IPS-18a (cell line): ENCODE data around the gene UVSSA.

Source experiments
- H3K27ac ChIP-seq: one replicate; pipeline ENCODE4 v1.5.1; 2013; ENCODE audit warnings: low read length
- H3K27me3 ChIP-seq: one replicate; pipeline ENCODE4 v1.6.1; 2013; ENCODE audit warnings: mild to moderate bottlenecking, low read length; ENCODE audit not compliant: control insufficient read depth, insufficient read depth
- H3K36me3 ChIP-seq: one replicate; pipeline ENCODE4 v1.6.1; 2013; ENCODE audit warnings: low read depth, low read length; ENCODE audit not compliant: control insufficient read depth
- H3K4me1 ChIP-seq: one replicate; pipeline ENCODE4 v1.6.1; 2013; ENCODE audit warnings: low read depth, low read length; ENCODE audit not compliant: control insufficient read depth
- H3K4me3 ChIP-seq: one replicate; pipeline ENCODE4 v1.5.1; 2013; ENCODE audit warnings: low read length
- H3K9ac ChIP-seq: one replicate; pipeline ENCODE4 v1.6.1; 2013; ENCODE audit warnings: mild to moderate bottlenecking, low read length, moderate library complexity
- H3K9me3 ChIP-seq: one replicate; pipeline ENCODE4 v1.6.1; 2013; ENCODE audit warnings: low read depth, low read length; ENCODE audit not compliant: control insufficient read depth

Gene UVSSA

DNA sequence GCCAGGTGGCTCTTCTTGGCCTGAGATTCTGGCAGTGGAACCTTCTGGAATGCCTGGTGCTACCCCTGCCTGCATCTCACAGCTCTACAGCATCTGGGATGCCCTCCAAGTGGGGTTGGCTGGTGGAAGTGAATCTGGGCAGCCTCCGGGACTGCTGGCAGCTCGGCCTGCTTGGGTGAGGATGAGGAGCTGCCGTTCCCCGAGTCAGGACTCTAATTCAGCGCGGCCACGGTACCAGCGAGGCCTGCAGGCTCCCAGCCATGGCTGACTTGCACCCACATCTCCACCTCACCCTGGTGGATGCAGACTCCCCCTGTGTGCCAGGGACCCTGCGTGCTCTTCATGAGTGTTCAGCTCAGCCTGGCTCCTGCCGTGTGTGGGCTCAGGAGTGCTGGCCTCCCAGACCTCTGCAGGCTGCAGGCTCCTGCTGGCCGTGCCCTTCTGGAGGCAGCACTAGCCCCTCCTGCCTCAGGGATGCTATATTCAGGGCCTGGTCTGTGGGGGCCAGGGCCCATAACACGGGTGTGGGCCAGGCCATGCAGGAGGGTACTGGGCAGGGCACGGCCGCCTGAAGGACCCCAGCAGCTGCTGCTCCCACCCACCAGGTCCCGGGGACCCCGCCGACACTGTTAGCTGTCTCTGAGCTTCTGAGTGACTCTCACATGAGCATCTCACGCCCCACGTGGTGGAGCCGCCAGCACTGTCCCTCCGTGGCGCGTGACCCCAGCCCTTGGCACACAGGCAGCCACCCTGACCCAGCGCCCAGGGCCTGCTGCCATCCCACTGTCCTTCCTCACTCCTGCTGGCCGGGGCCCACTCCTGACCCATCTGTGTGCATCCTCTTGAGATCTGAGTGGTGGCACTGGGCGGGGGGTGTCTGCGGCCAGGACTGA, 10.6 kb downstream of the UVSSA start:
- Histone ChIP-seq H3K9ac (no peak overlapping the region), H3K36me3 (peaks cover 7% of the 10 kb centered on the region), H3K4me3 (no peak overlapping the region), H3K27me3 (no peaks in the 10 kb centered on the region), H3K4me1 (no peaks in the 10 kb centered on the region), H3K27ac (no peak overlapping the region), H3K9me3 (no peaks in the 10 kb centered on the region)

DNA sequence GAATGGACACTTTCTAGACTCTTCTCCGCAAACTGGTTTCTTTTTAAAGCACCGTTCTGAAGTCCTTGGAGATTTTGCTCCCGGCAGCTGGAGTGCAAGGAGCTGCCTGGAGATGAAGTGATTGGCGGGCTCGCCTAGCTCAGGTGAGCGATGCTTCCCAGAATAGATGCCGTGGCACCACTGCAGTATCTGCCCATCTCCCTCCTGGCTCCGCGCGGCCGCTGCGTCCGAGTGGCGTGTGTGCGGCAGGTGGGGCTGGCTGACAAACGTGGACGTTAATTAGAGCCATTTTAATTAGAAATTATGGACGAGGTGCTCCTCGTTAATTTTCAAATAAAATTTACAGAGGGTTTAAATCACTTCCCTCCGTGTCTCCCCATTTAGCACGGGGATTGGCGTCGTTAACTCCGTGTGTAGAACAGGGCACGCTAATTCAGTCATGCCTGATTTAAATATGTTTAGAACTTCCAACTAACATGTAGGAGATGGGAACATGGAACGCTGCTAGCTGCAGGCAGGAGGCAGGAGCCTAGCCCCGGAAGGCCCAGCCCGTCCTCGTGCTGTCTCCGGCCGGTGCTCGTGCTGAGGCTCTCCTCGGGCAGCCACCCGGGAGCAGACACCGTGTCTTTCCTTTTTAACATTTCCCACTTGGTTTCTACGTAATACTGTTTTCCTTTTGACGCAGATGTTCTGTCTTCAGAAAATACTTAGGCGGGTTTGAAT, 11.6 kb downstream of the UVSSA start:
- H3K4me3 ChIP-seq, result no peak overlapping the region
- no peak overlapping the region for H3K9ac ChIP-seq
- no peaks in the 10 kb centered on the region for H3K9me3 ChIP-seq
- H3K27ac ChIP-seq, result no peak overlapping the region
- no peaks in the 10 kb centered on the region for H3K27me3 ChIP-seq
- peaks cover 5% of the 10 kb centered on the region for H3K36me3 ChIP-seq
- H3K4me1 ChIP-seq, result no peaks in the 10 kb centered on the region

DNA sequence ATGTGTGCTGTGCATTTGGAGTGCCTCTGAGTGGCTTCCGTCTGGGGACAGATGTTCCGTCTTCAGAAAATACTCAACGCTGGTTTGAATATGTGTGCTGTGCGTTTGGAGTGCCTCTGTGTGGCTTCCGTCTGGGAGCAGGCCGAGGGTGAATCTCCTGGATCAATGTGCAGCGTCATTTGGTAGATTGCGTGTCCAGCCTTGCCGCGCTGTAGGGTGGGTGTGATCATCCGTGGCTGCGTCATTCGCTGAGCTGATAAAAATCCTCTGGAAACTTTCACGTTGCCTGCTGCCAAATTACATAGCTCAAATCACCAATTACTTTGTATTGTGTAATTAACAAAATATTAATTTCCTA, 12.1 kb downstream of the UVSSA start:
- Histone ChIP-seq H3K4me1 (no peaks in the 10 kb centered on the region), H3K4me3 (no peak overlapping the region), H3K27ac (no peak overlapping the region), H3K27me3 (no peaks in the 10 kb centered on the region), H3K9me3 (no peaks in the 10 kb centered on the region), H3K36me3 (peaks cover 5% of the 10 kb centered on the region), H3K9ac (no peak overlapping the region)

DNA sequence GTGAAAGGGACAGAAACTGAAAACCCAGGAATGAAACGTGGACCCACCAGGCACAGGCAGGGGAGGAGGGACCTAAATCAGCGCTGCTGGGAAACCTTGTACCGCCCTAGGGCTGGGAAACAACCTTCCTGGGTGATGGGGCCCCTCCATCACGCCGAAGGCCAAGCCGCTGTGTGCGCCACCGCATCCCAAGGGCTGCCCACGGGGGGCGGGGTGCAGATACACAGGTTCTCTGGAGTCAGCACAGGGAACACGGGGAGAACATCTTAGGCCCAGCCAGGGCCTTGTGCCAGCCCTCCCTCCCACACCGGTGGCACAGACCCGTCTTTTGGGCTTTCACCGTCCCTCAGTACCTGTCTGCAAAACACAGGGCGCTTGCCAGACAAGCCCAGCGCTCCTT, 13.0 kb downstream of the UVSSA start:
- Histone ChIP-seq H3K4me3 (no peak overlapping the region), H3K27ac (no peak overlapping the region), H3K9ac (no peak overlapping the region), H3K27me3 (no peaks in the 10 kb centered on the region), H3K9me3 (no peaks in the 10 kb centered on the region), H3K36me3 (peaks cover 4% of the 10 kb centered on the region), H3K4me1 (no peaks in the 10 kb centered on the region)

DNA sequence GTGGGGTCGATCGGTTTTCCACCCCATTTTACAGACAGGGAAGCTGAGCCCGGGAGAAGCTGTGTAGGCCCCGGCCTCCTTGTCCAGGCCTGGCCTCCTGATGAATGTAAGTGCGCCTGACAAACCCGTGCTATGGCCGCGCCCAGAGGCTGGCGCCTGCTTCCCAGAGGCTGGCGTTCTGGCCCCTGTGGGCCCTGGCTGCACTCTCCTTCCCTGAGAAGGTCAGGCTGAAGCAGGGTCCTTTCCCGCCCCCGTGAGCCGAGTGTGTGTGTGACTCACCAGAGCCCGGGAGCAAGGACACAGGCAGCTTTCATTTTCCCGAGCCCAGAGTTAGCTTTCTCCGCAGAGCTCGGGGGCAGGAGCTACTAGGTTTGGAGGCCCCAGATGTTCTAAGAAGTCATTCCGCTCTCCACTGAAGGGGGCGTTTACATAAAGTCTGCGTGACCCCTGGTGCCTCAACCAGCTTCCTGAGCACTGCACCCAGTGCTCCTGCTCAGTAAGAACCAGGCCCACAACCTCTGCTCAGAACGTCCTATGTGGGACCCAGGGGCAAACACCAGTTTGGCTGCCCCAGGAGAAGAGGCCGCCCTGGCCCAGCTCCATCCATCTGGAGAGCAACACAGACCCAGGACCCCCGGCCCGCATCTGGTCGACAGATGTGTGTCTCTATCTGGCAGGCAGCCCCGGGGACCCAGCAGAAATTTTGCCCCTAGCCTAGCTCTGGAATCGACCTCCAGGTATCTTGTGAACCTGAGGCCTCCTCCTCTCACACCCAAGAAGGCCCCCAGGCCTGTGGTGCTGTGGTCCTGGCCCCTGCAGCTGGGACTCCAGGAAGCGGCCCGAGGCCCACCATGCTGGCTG, 13.6 kb downstream of the UVSSA start:
- Histone ChIP-seq H3K9me3 (no peaks in the 10 kb centered on the region), H3K36me3 (no peaks in the 10 kb centered on the region), H3K4me3 (no peak overlapping the region), H3K27me3 (no peaks in the 10 kb centered on the region), H3K4me1 (no peaks in the 10 kb centered on the region), H3K27ac (no peak overlapping the region), H3K9ac (no peak overlapping the region)

DNA sequence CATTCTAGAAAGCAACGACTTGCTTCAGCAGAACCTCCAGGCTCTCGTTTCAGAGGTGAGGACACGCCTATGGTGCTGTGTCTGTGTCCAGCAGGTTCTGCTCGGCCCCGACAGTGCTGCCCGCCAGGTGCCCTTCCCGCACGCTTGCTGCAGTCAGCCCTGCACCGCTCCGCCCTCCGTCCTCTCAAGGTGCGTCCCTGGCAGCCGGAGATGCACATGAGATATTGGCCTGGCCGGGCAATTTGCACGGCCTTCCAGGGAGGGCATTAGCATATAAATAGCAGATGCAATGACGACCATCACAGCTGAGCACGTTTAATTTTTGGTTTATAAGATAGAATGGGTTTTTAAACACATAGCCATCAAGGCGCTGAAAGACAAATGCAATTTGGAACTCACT, 14.4 kb downstream of the UVSSA start:
- no peaks in the 10 kb centered on the region for H3K9me3 ChIP-seq
- no peaks in the 10 kb centered on the region for H3K27me3 ChIP-seq
- H3K9ac ChIP-seq, result no peak overlapping the region
- H3K4me1 ChIP-seq, result no peaks in the 10 kb centered on the region
- H3K4me3 ChIP-seq, result no peak overlapping the region
- H3K36me3 ChIP-seq, result no peaks in the 10 kb centered on the region
- no peak overlapping the region for H3K27ac ChIP-seq

DNA sequence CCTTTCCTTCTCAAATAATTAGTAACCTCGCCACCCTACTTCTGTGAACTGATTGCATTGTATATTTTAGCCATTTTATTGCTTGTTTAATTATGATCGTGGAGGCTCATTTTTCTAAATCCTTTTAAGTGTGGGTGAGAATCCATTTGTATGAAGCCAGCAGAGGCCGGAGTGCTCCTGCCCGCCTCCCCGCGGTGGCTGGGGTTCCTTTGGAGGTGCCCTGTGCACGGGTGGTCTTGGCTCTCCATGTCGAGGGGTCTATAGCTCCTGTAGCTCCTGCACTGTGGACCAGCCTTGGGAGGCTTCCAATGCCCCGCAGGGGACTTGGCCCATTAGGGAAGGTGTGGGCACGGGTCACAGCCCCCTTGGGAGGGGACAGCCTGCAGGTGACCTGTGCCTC, 15.0 kb downstream of the UVSSA start:
- H3K9ac ChIP-seq, result no peak overlapping the region
- H3K27ac ChIP-seq, result no peak overlapping the region
- no peaks in the 10 kb centered on the region for H3K4me1 ChIP-seq
- H3K36me3 ChIP-seq, result no peaks in the 10 kb centered on the region
- no peaks in the 10 kb centered on the region for H3K9me3 ChIP-seq
- no peak overlapping the region for H3K4me3 ChIP-seq
- H3K27me3 ChIP-seq, result no peaks in the 10 kb centered on the region

DNA sequence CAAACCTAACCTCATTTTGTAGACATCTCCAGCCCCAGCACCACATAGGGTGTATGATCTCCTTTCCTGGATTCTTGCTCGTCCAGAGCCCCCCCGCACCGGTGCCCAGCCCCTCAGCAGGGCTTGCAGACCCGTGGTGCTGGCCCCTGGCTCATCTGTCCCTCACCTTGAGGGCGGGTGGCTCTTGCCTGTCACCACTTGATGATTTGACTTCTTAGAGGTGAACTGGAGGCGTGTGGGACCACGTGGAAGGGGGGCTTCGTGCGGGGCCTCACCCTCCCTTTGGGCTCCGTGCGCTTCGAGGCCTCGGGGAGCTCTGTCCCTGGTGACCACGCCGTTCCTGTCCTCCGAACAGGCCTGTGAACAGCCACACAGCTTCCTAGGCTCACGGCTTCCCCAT, 15.5 kb downstream of the UVSSA start:
- H3K9me3 ChIP-seq, result no peaks in the 10 kb centered on the region
- no peak overlapping the region for H3K9ac ChIP-seq
- H3K4me1 ChIP-seq, result no peaks in the 10 kb centered on the region
- no peaks in the 10 kb centered on the region for H3K27me3 ChIP-seq
- no peaks in the 10 kb centered on the region for H3K36me3 ChIP-seq
- no peak overlapping the region for H3K27ac ChIP-seq
- H3K4me3 ChIP-seq, result no peak overlapping the region

DNA sequence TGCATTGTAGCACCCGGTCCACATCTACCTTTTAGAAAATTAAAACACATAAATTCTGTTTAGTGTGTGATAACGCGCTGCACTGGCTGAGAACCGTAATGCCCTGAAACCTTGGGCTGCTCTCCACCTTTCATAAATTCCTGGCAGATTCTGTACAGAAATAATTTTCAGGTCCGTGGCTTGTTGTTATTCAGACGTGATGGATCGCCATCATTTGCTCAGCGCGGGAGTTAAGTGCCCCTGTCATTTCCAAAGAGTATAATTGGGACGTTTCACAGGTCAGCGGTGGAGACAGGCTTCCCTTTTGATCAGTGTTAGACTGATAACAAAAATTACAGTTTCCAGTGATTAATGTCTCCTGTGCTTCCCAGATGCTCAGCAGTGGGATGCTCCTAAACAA, 16.5 kb downstream of the UVSSA start:
- Histone ChIP-seq H3K27ac (no peak overlapping the region), H3K27me3 (no peaks in the 10 kb centered on the region), H3K4me1 (no peaks in the 10 kb centered on the region), H3K9me3 (no peaks in the 10 kb centered on the region), H3K9ac (no peak overlapping the region), H3K36me3 (no peaks in the 10 kb centered on the region), H3K4me3 (no peak overlapping the region)

DNA sequence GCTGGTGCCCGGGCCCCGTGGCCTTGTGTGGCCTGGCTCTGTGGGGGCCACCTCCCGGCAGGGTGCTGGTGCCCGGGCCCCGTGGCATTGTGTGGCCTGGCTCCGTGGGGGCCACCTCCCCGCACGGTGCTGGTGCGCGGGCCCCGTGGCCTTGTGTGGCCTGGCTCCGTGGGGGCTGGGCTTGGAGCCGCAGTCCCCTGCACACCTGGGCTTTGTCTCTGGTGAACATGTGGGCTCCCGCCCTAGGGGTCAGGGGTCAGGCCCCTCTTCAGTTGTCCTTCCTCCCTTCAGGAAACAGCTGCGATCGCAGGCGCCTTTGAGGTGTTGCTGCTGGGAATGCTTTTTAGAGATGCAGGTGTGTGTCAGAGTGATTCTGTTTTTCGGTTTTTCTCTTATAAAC, 17.2 kb downstream of the UVSSA start:
- H3K27me3 ChIP-seq, result no peaks in the 10 kb centered on the region
- no peak overlapping the region for H3K27ac ChIP-seq
- H3K4me3 ChIP-seq, result no peak overlapping the region
- H3K9me3 ChIP-seq, result no peaks in the 10 kb centered on the region
- H3K36me3 ChIP-seq, result no peaks in the 10 kb centered on the region
- H3K9ac ChIP-seq, result no peak overlapping the region
- no peaks in the 10 kb centered on the region for H3K4me1 ChIP-seq

DNA sequence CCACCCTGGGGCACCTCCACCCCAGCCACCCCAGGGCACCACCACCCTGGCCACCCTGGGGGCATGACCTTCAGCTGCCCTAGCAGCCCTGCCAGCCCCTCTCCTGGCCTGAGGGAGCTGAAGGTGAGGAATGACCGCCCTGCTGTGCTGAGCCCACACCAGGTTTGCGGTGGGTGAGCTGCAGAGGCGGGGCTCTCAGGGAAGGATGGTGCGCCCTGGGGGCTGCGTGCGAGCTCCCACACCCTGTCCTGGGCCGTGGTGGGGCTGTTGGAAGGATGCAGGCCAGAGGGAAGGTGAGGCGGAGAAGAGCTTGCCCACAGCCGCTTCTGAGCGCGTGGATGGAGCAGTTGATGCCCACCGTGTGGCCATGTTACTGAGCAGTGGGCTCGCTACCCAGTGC, 17.7 kb downstream of the UVSSA start:
- Histone ChIP-seq H3K9me3 (no peaks in the 10 kb centered on the region), H3K36me3 (no peaks in the 10 kb centered on the region), H3K27me3 (no peaks in the 10 kb centered on the region), H3K9ac (no peak overlapping the region), H3K4me1 (no peaks in the 10 kb centered on the region), H3K4me3 (no peak overlapping the region), H3K27ac (no peak overlapping the region)
